Urinary bladder (tissue), 4 donors: Measurements from ENCODE around the gene RNF212B. TPM values are rescaled to one million over a fixed set of nuclear protein-coding genes. Genes with fewer than 3 reads are reported as not detected.
"Not testable (repeated sequence)": the region's sequence is repeated elsewhere in the genome, so short reads cannot be mapped to it uniquely, and the experiment has no call there.

Experiments used
- DNase-seq: peaks from one replicate; pipeline ENCODE4 v3.0.0-alpha.2; 2015; ENCODE audit errors: extremely low spot score
- H3K27ac ChIP-seq: one replicate; pipeline ENCODE4 v1.5.1; 2013; ENCODE audit warnings: low read depth, mild to moderate bottlenecking, moderate library complexity
- H3K36me3 ChIP-seq: one replicate; pipeline ENCODE4 v1.6.1; 2013; ENCODE audit warnings: mild to moderate bottlenecking, moderate library complexity; ENCODE audit not compliant: insufficient read depth
- H3K4me1 ChIP-seq: one replicate; pipeline ENCODE4 v1.6.1; 2013; ENCODE audit warnings: mild to moderate bottlenecking, moderate library complexity; ENCODE audit not compliant: insufficient read depth
- H3K4me3 ChIP-seq: one replicate; pipeline ENCODE4 v1.5.1; 2013; ENCODE audit warnings: low read depth, low read length
- WGBS: extraction: QIAGEN DNeasy Blood & Tissue Kit; methylation state at CpG from one replicate; pipeline ENCODE4 v1.1.7; 2013; 5-methylcytosine and 5-hydroxymethylcytosine counted together
- polyA plus RNA-seq: library from polyadenylated mRNA; stranded (reverse); fragments of 200-250 nt; gene quantifications from one replicate; pipeline ENCODE4 v1.2.3, GENCODE V29; 2013
- total RNA-seq: library from RNA; depleted of rRNA; stranded (reverse); fragments of >200 nt; gene quantifications from one replicate; pipeline ENCODE4 v1.2.3, GENCODE V29; 2014
- donor health status: healthy with polysubstance abuse.
- donor health status: healthy.

The RNF212B gene
- total RNA-seq = not detected
- polyA plus RNA-seq = 0.41 TPM

DNA sequence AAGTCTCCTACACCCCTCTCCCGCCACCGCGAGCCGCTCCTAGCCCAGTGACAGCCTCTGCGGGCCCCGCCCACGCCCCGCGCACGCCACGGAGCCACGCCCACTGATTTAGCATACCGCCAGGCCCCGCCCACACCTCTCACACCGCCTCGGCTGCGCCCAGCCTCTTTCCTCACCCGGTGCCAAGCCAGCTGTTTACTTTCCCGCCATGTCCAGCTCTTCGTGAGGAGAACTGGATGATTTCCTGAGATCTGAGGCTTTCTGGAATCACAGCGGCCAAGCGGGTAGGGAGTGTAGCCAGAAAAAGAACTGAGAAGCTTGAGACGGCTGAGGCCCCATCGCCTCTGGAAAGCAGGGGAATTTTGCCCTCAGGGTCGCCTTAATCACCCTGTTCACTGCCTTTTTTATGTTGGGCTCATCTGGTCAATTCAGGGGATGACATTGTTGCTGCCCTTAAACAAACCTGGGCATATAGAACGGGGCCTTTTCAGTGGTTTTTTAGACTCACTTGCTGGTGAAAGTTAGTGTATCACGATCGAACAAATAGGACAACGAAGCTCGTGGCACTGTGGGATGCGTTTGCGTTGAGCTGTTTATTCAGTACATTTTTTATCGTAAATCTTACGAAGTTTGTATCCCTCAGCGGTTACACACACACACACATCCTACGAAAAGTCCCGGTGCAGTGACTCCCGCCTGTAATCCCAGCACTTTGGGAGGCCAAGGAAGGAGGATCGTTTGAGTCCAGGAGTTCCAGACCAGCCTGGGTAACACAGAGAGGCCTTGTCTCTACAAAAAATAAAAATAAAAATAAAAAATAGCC, at the start of gene RNF212B:
TSS of gene RNF212B (plus strand) at position 165 of the 823 bp plus-strand sequence. CDS start 2,410 bp downstream, outside the sequence.
- 14% methylated on average over 39 of the region's 39 CpGs for WGBS
- H3K27ac ChIP-seq = no peak within 1 kb of the TSS

GRCh38 chr14:23193432-23193831, 44.3 kb upstream of the RNF212B start:
- Histone ChIP-seq H3K4me3 (no peak overlapping the region), H3K27ac (no peak overlapping the region), H3K36me3 (no peaks in the 10 kb centered on the region), H3K4me1 (no peaks in the 10 kb centered on the region)
- 31% methylated on average over 3 of the region's 3 CpGs for WGBS
- DNase-seq = no peak

More for the DNA sequence above, at the start of gene RNF212B:
- DNase-seq = peak; percentile 81
- Histone ChIP-seq H3K4me3 (no peak within 1 kb of the TSS), H3K36me3 (no peaks in the 10 kb centered on the region), H3K4me1 (no peaks in the 10 kb centered on the region)

- 79% methylated on average over 7 of the region's 7 CpGs for WGBS
- H3K4me3 ChIP-seq = no peak overlapping the region
- no peaks in the 10 kb centered on the region for H3K4me1 ChIP-seq
- no peaks in the 10 kb centered on the region for H3K36me3 ChIP-seq
- no peak overlapping the region for H3K27ac ChIP-seq
- DNase-seq = no peak
Measured at GRCh38 chr14:23195552-23196101, 42.1 kb upstream of the RNF212B start.

GRCh38 chr14:23196487-23196886, 41.2 kb upstream of the RNF212B start:
- WGBS = 94% methylated on average over 2 of the region's 2 CpGs
- not testable (repeated sequence) for H3K4me1 ChIP-seq, H3K27ac ChIP-seq

DNA sequence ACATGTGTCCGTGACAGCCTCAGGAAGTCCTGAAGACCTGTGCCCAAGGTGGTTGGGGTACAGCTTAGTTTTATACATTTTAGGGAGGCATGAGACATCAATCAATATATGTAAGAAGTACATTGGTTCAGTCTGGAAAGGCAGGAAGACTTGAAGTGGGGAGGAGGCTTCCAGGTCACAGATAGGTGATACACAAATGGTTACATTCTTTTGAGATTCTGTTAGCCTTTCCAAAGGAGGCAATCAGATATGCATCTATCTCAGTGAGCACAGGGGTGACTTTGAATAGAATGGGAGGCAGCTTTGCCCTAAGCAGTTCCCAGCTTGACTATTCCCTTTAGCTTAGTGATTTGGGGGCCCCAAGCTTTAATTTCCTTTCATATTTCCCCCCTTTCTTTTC, 38.6 kb upstream of the RNF212B start:
- DNase-seq, H3K36me3 ChIP-seq, H3K4me1 ChIP-seq, H3K27ac ChIP-seq, H3K4me3 ChIP-seq: not testable (repeated sequence)
- WGBS = 83% methylated on average over 1 of the region's 1 CpG

More at GRCh38 chr14:23196487-23196886, 41.2 kb upstream of the RNF212B start:
- not testable (repeated sequence) for H3K36me3 ChIP-seq, DNase-seq, H3K4me3 ChIP-seq

DNA sequence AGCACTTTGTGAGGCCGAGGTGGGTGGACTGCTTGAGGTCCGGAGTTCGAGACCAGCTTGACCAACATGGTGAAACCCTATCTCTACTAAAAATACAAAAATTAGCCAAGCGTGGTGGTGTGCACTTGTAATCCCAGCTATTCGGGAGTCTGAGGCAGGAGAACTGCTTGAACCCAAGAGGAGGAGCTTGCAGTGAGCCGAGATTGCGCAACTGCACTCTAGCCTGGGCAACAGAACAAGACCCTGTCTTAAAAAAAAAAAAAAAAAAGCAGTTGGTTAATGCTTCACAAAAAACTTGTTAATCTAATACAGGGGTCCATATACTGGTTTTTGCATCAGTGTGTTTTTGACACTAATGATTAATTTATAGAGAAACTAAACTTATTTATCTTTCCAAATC, 35.7 kb upstream of the RNF212B start:
- WGBS = 94% methylated on average over 7 of the region's 7 CpGs
- H3K4me3 ChIP-seq = no peak overlapping the region
- no peaks in the 10 kb centered on the region for H3K36me3 ChIP-seq
- no peak for DNase-seq
- no peak overlapping the region for H3K27ac ChIP-seq
- H3K4me1 ChIP-seq = no peaks in the 10 kb centered on the region

- DNase-seq = no peak
- no peak overlapping the region for H3K27ac ChIP-seq
- WGBS = 62% methylated on average over 3 of the region's 3 CpGs
- no peak overlapping the region for H3K4me3 ChIP-seq
- no peaks in the 10 kb centered on the region for H3K36me3 ChIP-seq
- no peaks in the 10 kb centered on the region for H3K4me1 ChIP-seq
Measured at GRCh38 chr14:23206422-23207145, 31.2 kb upstream of the RNF212B start.

- 55% methylated on average over 3 of the region's 3 CpGs for WGBS
- no peaks in the 10 kb centered on the region for H3K4me1 ChIP-seq
- no peaks in the 10 kb centered on the region for H3K36me3 ChIP-seq
- no peak overlapping the region for H3K4me3 ChIP-seq
- no peak for DNase-seq
- no peak overlapping the region for H3K27ac ChIP-seq
Measured at GRCh38 chr14:23207146-23207540, 30.6 kb upstream of the RNF212B start.

GRCh38 chr14:23208324-23208723, 29.4 kb upstream of the RNF212B start:
- H3K4me1 ChIP-seq = no peaks in the 10 kb centered on the region
- no peaks in the 10 kb centered on the region for H3K36me3 ChIP-seq

GRCh38 chr14:23209651-23210423, 27.9 kb upstream of the RNF212B start:
- Histone ChIP-seq H3K4me3 (no peak overlapping the region), H3K4me1 (no peaks in the 10 kb centered on the region), H3K27ac (no peak overlapping the region), H3K36me3 (no peaks in the 10 kb centered on the region)
- WGBS = 85% methylated on average over 7 of the region's 7 CpGs
- DNase-seq = no peak

More at GRCh38 chr14:23208324-23208723, 29.4 kb upstream of the RNF212B start:
- no peak overlapping the region for H3K27ac ChIP-seq
- no peak overlapping the region for H3K4me3 ChIP-seq
- no peak for DNase-seq

DNA sequence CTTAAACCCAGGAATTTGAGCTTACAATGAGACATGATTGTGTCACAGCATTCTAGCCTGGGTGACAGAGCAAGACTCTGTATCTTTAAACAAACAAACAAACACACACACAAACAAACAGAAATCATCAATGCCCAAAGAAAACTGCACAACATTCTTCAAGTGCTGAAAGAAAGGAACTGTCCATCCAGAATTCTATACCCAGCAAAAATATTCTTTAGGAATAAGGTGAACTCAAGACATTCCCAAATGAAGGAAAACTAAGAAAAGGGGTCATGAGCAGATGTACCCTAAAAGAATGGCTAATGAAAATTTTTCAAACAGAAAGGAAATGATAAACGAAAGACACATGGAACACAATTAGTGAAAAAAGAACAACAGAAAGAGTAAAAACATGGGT, 22.3 kb upstream of the RNF212B start:
- DNase-seq = no peak
- WGBS = 95% methylated on average over 1 of the region's 1 CpG
- H3K4me1 ChIP-seq = no peaks in the 10 kb centered on the region

DNA sequence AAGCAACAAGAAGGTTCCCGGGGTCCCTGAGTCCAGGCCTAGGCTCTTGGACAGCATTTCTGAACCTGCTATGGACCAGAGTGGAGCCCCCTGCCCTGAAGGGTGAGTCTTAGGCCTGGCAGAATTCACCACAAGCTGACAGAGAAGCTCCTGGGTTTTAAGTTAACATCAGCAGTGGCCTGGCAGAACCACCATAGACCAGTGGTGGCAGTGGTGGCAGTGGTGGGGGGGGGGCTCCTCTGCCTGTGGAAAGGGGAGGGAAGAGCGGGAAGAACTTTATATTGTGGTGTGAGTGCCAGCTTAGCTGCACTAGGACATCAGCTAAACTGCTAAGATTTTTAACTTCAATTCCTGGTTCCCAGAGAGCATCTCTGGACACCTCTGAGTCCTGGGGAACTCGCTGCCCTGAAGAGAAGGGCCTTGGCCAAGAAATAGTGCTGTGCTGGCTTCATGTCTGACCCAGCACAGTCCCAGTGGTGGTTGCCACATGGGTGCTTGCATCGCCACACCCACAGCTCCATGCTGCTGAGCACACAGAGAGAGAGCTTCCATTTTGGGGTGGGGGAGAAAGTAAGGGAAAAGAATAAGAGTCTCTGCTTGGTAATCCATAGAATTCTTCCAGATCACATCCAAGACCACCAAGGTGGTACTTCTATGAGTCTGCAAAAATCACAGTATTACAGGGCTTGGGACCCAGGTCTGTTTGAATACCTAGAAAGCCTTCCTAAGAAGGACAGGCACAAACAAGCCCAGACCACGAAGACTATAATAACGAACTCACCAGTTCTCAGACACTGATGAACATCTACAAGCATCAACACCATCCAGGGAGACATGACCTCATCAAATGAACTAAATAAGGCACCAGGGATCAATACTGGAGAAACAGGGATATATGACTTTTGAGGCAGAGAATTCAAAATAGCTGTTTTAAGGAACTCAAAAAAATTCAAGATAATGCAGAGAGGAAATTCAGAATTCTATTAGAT, 20.4 kb upstream of the RNF212B start:
- Histone ChIP-seq H3K27ac (no peak overlapping the region), H3K4me1 (no peaks in the 10 kb centered on the region), H3K4me3 (no peak overlapping the region), H3K36me3 (no peaks in the 10 kb centered on the region)
- WGBS = 85% methylated on average over 6 of the region's 6 CpGs
- no peak for DNase-seq

More for the DNA sequence above, 22.3 kb upstream of the RNF212B start:
- Histone ChIP-seq H3K27ac (no peak overlapping the region), H3K36me3 (no peaks in the 10 kb centered on the region), H3K4me3 (no peak overlapping the region)
